GM19240 (cell line): ENCODE data around the gene PLA2G2F.

Experiments used
- DNase-seq: peaks from one replicate; pipeline ENCODE4 v3.0.0; 2011; ENCODE audit warnings: low spot score; ENCODE audit not compliant: insufficient read length

The PLA2G2F gene, protein sequence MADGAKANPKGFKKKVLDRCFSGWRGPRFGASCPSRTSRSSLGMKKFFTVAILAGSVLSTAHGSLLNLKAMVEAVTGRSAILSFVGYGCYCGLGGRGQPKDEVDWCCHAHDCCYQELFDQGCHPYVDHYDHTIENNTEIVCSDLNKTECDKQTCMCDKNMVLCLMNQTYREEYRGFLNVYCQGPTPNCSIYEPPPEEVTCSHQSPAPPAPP

DNA sequence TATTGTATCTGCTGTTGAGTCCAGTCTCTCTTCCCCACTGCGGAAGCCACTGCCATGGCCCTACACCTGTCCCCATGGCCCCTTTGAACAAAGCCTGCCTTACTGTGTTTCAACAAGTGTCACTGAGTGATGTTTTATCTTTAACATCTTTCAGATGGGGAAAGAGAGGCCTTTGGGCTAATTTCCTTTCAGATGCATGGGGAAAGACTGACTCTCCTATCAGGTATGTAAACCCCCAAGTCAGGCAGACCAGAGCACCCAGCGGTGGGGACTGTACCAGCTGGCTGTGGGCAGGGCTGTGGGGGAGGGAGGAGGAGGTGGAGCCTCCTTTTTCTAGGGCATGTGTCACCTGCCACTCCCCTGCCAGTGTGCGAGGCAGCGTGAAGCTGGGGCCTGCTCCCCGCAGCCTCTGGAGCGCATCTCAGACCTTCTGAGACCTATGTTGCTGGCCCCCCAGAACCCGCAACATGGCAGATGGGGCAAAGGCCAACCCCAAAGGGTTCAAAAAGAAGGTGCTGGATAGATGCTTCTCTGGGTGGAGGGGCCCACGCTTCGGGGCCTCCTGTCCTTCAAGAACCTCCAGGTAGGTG, at the start of gene PLA2G2F:
PLA2G2F (plus strand) TSS at position 363 of the 590 bp plus-strand sequence; CDS start at position 468, 105 bp downstream.
- no peak for DNase-seq

- no peak for DNase-seq
Measured at GRCh38 chr1:20089328-20090077, 49.6 kb upstream of the PLA2G2F start.

DNA sequence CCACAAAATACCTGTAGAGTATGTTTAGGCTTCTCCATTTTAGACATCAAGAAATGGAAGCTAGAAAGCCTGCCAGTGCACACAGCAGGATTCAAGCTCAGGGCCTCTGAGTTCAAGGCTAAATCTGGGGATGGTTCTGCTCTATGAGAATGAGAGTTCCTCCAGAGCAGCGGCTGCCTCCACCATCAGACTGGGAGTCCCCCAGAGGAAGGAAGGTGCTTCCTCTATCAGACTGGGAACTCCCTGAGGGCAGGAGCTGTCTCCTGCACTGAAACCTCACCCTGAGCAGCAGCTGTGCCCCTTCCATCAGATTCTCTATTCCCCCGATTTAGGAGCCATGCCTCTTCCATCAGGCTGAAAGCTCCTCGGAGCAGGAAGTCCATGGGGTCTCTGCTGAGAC, 49.0 kb upstream of the PLA2G2F start:
- no peak for DNase-seq

DNA sequence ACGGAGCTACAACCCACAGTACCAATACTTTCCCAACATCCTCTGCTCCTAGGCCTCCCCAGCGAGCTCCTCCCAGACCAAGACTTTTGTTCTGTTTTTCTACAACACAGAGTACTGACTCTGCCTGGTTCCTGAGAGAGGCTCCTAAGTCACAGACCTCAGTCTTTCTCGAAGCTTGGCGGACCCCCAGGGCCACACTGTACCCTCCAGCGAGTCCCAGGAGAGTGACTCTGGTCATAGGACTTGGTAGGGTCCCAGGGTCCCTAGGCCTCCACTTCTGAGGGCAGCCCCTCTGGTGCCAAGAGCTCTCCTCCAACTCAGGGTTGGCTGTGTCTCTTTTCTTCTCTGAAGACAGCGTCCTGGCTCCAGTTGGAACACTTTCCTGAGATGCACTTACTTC, 48.5 kb upstream of the PLA2G2F start:
- DNase-seq: no peak

DNA sequence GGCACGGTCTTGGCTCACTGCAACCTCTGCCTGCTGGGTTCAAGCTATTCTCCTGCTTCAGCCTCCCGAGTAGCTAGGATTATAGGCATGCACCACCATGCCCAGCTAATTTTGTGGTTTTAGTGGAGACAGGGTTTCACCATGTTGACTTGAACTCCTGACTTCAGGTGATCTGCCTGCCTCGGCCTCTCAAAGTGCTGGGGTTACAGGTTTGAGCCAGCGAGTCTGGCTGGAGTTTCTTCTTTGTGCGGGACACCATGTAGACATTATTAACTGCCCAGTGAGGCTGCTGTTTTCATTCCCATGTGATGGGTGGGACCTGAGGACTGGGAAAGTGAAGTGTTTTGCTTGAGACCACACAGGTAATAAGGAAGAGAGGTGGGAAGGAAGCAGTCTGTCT, 45.8 kb upstream of the PLA2G2F start:
- no peak for DNase-seq

DNA sequence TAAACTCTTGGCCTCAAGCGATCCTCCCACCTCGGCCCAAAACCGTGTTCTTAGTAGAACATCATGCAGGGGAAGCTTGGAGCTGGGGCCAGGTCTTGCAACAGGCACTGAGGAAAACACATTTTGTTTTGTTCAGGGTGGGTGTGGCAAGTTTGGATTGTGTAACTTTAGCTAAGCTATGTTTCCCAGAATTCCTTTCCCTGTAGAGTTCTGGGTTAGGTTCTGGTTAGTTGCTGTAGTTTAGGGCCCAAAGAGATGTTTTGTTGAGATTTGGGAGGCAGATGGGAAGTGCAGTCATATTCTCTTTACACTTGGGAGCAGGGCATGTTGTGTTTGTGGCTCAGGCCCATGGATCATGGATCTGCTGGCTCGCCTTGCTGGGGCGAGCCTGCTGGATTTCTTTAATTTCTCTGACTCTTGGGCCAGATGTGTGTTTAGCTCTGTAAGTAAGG, 45.2 kb upstream of the PLA2G2F start:
- DNase-seq: no peak

GRCh38 chr1:20095564-20096434, 43.3 kb upstream of the PLA2G2F start:
- no peak for DNase-seq

DNA sequence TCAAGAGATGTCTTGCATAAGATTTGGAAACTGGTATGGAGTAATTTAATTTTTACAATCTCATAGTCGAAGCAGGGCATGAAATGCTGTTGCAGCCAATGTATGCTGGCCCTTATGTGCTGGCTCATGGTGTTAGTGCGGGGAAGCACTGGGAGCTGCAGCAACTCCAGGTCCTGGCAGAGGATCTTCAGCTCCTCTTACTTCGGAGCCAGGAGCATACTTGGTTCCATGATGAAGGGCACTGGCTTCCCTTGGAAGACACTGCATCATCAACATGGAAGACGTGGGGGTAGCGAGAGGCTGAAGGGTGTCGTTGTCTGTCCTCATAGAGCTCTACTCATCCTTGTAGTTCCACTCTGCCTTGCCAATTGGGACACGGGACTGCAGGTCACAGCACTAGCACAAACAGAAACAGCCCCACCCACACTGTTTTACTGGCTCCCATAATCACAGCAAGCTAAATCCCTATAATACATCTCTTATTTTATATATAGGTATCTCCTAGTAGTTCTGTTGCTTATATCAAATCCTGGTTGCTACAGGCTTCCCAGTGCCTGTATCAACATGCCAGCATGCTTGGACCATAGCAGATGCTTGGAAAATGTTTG, 42.2 kb upstream of the PLA2G2F start:
- no peak for DNase-seq

DNA sequence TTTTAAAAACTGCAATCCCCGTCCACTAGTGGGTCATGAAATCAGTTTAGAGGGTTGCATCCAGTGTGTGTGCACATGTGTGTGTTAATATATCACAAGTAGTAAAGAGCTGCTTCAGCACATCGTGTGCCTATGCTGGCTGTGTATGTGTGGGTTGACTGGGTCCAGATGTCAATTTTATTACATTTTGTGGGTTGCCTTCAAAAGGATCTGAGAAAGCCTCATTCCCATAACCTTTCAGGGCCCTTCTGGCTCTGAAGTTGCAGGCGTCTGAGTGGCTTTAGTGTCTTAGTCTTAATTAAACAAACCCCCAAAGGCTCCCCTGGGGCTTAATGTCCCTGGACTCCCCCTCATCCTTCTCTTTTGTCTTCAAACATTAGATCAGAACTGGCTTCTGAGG, 39.6 kb upstream of the PLA2G2F start:
- no peak for DNase-seq

GRCh38 chr1:20100632-20101355, 38.3 kb upstream of the PLA2G2F start:
- DNase-seq: peak; percentile 48

GRCh38 chr1:20102875-20103274, 36.2 kb upstream of the PLA2G2F start:
- no peak for DNase-seq

DNA sequence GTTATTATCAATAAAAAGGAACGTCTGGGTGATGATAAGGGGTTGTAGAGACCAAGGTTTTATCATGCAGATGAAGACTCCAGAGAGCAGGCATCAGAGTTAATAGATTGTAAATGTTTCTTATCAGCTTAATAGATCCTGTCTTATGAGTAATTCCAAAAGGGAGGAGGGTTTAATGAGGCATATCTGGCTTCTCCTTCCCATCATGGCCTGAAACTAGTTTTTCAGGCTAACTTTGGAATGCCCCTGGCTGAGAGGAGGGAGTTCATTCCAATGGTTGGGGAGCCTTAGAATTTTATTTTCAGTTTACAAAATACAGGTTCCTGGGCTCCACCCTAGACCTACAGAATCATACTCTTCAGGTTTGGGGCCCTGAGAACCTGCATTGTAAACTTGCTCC, 33.3 kb upstream of the PLA2G2F start:
- DNase-seq: no peak

- no peak for DNase-seq
Measured at GRCh38 chr1:20107351-20107750, 31.8 kb upstream of the PLA2G2F start.

DNA sequence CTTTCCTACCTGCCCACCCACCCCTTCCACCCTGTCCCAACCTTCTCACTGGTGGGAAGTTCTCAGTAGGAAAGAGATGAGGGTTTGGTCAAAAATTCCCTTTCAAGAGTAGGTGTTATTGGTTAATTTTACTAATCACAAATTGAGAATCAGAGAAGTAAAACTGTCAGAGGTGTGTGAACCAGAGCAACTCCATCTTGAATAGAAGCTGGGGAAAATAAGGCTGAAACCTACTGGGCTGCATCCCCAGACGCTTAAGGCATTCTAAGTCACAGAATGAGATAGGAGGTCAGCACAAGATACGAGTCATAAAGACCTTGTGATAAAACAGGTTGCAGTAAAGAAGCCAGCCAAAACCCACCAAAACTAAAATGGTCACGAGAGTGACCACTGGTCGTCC, 31.3 kb upstream of the PLA2G2F start:
- DNase-seq: no peak

DNA sequence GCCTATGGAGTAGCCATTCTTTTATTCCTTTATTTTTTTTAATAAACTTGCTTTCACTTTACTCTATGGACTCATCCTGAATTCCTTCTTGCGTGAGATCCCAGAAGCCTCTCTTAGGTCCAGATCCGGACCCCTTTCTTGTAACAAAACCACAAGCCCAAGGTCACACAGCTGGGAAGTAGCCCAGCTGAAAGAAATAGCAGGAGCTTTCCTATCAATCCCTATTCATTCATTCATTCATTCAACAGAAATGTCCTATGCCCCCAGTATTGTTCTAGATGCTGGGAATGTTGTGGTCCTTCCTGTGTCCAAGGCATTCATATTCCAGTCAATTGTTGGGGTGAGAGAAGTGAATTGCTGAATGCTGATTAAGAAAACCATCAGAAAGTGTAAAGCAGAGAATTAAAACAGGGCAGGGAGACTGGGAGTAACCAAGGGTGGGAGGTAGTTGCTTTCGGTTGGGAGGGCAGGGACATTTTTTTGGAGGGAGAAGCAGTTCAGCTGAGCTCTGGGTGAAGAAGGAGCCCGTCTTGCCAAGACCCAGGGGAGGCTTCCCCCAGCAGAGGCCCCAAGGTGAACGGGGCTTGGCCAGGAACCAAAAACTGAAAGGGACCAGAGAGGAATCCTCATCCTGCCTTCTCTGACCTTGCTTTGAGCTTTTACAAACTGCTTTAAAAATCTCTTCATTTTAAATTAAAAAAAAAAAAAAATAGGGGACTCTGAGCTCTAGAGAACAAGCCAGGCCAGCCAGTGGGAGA, 30.6 kb upstream of the PLA2G2F start:
- no peak for DNase-seq

- no peak for DNase-seq
Measured at GRCh38 chr1:20109223-20109856, 29.8 kb upstream of the PLA2G2F start.

DNA sequence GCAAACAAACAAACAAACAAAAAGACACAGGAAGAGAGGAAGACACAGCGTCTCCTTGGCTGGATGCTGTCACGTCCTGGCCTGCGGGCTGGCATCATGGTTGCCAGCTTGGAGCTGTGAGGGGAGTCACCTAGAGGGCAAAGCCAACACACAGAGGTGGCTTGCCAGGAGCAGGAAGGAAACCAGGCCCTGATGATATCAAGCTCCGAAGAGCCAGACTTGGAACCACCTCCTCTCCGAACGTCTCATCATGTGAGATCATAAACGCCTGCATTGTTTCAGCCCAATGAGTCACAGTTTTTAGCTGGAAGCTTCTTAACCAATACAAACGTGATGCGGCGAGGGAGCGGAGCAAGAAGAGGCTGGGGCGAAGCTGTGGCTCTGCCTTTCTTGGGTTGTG, 28.4 kb upstream of the PLA2G2F start:
- DNase-seq: no peak

- DNase-seq: no peak
Measured at GRCh38 chr1:20111452-20111851, 27.7 kb upstream of the PLA2G2F start.

GRCh38 chr1:20112279-20113000, 26.7 kb upstream of the PLA2G2F start:
- no peak for DNase-seq
